HEK293 (cell line): ENCODE measurements around the gene DMAC2L.

Source experiments
- FEZF1 ChIP-seq: fragments of 450-650 bp; formaldehyde crosslinking; IDR thresholded peaks from 2 replicates; pipeline ENCODE4 v1.5.1; 2016; ENCODE audit warnings: missing biosample characterization, missing genetic modification characterization
- HOXA7 ChIP-seq: sonication (generic); formaldehyde crosslinking; IDR thresholded peaks from 2 replicates; pipeline ENCODE4 v1.8.1; 2022; ENCODE audit warnings: missing genetic modification reagents, borderline replicate concordance
- SP2 ChIP-seq: fragments of 450-650 bp; formaldehyde crosslinking; IDR thresholded peaks from 2 replicates; pipeline ENCODE4 v1.5.1; 2016; ENCODE audit warnings: missing biosample characterization, missing genetic modification characterization
- ZFP41 ChIP-seq: fragments of 450-650 bp; formaldehyde crosslinking; IDR thresholded peaks from 2 replicates; pipeline ENCODE4 v1.5.1; 2016; ENCODE audit warnings: missing biosample characterization, missing genetic modification characterization, borderline replicate concordance
- ZNF19 ChIP-seq: fragments of 450-650 bp; formaldehyde crosslinking; IDR thresholded peaks from 2 replicates; pipeline ENCODE4; 2016; ENCODE audit warnings: missing biosample characterization, missing genetic modification characterization, low read depth
- ZNF221 ChIP-seq: fragments of 450-650 bp; formaldehyde crosslinking; IDR thresholded peaks from 2 replicates; pipeline ENCODE4 v1.5.1; 2017; ENCODE audit warnings: missing biosample characterization, missing genetic modification characterization, borderline replicate concordance
- ZXDB ChIP-seq: fragments of 450-650 bp; formaldehyde crosslinking; IDR thresholded peaks from 2 replicates; pipeline ENCODE4 v1.5.1; 2016; ENCODE audit warnings: missing biosample characterization, missing genetic modification characterization
- TF ChIP-seq, protein P1 (sequence below): fragments of 450-650 bp; formaldehyde crosslinking; IDR thresholded peaks from 2 replicates; pipeline ENCODE4 v1.5.1; 2017; ENCODE audit warnings: missing biosample characterization, missing genetic modification characterization
- TF ChIP-seq, protein P2 (sequence below): fragments of 450-650 bp; formaldehyde crosslinking; IDR thresholded peaks from 2 replicates; pipeline ENCODE4 v1.5.1; 2016; ENCODE audit warnings: missing biosample characterization, missing genetic modification characterization
- TF ChIP-seq, protein P3 (sequence below): sonication (generic); formaldehyde crosslinking; IDR thresholded peaks from 2 replicates; pipeline ENCODE4 v1.8.1; 2022; ENCODE audit warnings: mild to moderate bottlenecking, moderate library complexity, missing genetic modification reagents

DNA sequence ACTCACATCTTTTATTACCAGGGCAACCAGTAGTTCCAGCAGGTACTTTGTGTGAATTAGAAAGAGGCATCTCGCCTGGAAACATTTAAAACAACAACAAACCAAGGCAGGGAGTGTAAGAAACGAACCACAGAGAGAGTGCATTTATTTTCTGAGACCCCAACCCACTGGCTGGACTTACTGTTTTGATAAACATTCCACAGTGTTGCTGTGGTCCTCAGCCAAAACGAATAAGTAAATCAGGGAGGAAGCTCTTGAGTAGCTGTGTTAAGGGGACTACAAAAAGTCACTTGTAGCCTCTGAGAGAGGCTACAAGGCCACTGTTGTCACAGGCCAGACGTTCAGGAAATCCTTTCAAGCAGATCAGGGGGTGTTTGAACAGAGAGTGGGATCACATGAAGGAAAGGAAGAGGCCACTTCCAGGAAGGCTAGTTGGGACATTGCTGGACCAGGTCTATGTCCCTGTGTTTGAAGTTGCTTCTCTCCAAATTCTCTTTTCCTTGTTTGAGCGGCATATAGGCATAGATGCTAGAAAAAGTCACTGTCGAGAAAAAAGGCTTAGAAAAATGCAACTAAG, 33.8 kb downstream of the DMAC2L start:
- TF ChIP-seq, protein P1, sequence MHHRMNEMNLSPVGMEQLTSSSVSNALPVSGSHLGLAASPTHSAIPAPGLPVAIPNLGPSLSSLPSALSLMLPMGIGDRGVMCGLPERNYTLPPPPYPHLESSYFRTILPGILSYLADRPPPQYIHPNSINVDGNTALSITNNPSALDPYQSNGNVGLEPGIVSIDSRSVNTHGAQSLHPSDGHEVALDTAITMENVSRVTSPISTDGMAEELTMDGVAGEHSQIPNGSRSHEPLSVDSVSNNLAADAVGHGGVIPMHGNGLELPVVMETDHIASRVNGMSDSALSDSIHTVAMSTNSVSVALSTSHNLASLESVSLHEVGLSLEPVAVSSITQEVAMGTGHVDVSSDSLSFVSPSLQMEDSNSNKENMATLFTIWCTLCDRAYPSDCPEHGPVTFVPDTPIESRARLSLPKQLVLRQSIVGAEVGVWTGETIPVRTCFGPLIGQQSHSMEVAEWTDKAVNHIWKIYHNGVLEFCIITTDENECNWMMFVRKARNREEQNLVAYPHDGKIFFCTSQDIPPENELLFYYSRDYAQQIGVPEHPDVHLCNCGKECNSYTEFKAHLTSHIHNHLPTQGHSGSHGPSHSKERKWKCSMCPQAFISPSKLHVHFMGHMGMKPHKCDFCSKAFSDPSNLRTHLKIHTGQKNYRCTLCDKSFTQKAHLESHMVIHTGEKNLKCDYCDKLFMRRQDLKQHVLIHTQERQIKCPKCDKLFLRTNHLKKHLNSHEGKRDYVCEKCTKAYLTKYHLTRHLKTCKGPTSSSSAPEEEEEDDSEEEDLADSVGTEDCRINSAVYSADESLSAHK (tag by site-specific recombination): no peak
- TF ChIP-seq, protein P2, sequence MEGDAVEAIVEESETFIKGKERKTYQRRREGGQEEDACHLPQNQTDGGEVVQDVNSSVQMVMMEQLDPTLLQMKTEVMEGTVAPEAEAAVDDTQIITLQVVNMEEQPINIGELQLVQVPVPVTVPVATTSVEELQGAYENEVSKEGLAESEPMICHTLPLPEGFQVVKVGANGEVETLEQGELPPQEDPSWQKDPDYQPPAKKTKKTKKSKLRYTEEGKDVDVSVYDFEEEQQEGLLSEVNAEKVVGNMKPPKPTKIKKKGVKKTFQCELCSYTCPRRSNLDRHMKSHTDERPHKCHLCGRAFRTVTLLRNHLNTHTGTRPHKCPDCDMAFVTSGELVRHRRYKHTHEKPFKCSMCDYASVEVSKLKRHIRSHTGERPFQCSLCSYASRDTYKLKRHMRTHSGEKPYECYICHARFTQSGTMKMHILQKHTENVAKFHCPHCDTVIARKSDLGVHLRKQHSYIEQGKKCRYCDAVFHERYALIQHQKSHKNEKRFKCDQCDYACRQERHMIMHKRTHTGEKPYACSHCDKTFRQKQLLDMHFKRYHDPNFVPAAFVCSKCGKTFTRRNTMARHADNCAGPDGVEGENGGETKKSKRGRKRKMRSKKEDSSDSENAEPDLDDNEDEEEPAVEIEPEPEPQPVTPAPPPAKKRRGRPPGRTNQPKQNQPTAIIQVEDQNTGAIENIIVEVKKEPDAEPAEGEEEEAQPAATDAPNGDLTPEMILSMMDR (tag by site-specific recombination): no peak
- TF ChIP-seq ZFP41 (tag by site-specific recombination): no peak
- TF ChIP-seq, protein P3, sequence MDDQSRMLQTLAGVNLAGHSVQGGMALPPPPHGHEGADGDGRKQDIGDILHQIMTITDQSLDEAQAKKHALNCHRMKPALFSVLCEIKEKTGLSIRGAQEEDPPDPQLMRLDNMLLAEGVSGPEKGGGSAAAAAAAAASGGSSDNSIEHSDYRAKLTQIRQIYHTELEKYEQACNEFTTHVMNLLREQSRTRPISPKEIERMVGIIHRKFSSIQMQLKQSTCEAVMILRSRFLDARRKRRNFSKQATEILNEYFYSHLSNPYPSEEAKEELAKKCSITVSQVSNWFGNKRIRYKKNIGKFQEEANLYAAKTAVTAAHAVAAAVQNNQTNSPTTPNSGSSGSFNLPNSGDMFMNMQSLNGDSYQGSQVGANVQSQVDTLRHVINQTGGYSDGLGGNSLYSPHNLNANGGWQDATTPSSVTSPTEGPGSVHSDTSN (CRISPR knock-in tag): no peak
- TF ChIP-seq SP2 (tag by site-specific recombination): no peak
- no peak for TF ChIP-seq ZXDB (tag by site-specific recombination)
- no peak for TF ChIP-seq HOXA7 (CRISPR knock-in tag)
- no peak for TF ChIP-seq FEZF1
- no peak for TF ChIP-seq ZNF221 (tag by site-specific recombination)
- TF ChIP-seq ZNF19 (tag by site-specific recombination): no peak
